HepG2 (cell line): ENCODE data around the gene TNXB. TPM values are rescaled to one million over a fixed set of nuclear protein-coding genes. Genes with fewer than 3 reads are reported as not detected.

Experiments
- ATAC-seq: fragments of 200-7000 bp; cut with Tn5 transposase; 3 replicates; pipeline ENCODE4 v1.9.1; 2020; ENCODE audit warnings: mild to moderate bottlenecking, moderate library complexity
- BruUV-seq: library from RNA; stranded (reverse); fragments of 400-500 nt; replicated peaks from 2 replicates; lab custom pipeline; 2021; lab: Mats Ljungman, UMichigan
- CTCF ChIA-PET: fragments of 300-600 bp; formaldehyde crosslinking; extraction: SDS; loops from one replicate; lab custom pipeline; 2021; ENCODE audit warnings: low total read pairs, inconsistent platforms, low intra/inter-chr PET ratio; lab: Yijun Ruan, JAX
- POLR2A ChIA-PET: fragments of 350-600 bp; sonication (Branson Sonifier 250); formaldehyde crosslinking; loops from one replicate; lab custom pipeline; 2020; ENCODE audit warnings: antibody characterized with exemption, inconsistent platforms; lab: Yijun Ruan, JAX
- DNase-seq: peaks from one replicate; pipeline ENCODE4 v3.0.0-alpha.2; 2015; ENCODE audit warnings: low spot score
- FAIRE-seq: peaks from 3 replicates; lab custom pipeline; 2011; peaks lifted over from hg19 to GRCh38; lab: Jason Lieb, UNC
- H2AFZ ChIP-seq: one replicate; pipeline ENCODE4 v1.6.1; 2011; ENCODE audit warnings: low read length, inconsistent platforms
- H3K27ac ChIP-seq: fragments of 300-600 bp; 3 replicates; pipeline ENCODE4 v1.8.0; 2011; ENCODE audit warnings: mixed run types, mild to moderate bottlenecking, mixed read lengths, low read length, inconsistent platforms; ENCODE audit not compliant: insufficient read depth; ENCODE audit errors: extremely low read length
- H3K27me3 ChIP-seq, 2 experiments: fragments of 200-600 bp in 1 of 2; 2 replicates in 1 of 2; 3 replicates in 1 of 2; pipeline versions ENCODE4 v1.6.0 to v1.8.0; 2011; ENCODE audit warnings: low read length in 2 of 2, mild to moderate bottlenecking in 2 of 2, moderate library complexity in 2 of 2, inconsistent platforms in 1 of 2; ENCODE audit not compliant: insufficient read depth in 2 of 2, control insufficient read depth in 1 of 2
- H3K36me3 ChIP-seq, 2 experiments: fragments of 200-600 bp in 1 of 2; replicated peaks in 1 of 2; 2 replicates in 1 of 2; 3 replicates in 1 of 2; pipeline versions ENCODE4 v1.5.1 to v1.8.0; 2011; ENCODE audit warnings: low read length in 2 of 2, inconsistent platforms in 1 of 2; ENCODE audit not compliant: insufficient read depth in 2 of 2, control insufficient read depth in 1 of 2
- H3K4me1 ChIP-seq: 2 replicates; pipeline ENCODE4 v1.5.1; 2012; ENCODE audit warnings: low read length, inconsistent platforms; ENCODE audit not compliant: insufficient read depth
- H3K4me2 ChIP-seq: 2 replicates; pipeline ENCODE4 v1.6.0; 2011; ENCODE audit warnings: low read depth, low read length, inconsistent platforms
- H3K4me3 ChIP-seq, 3 experiments: fragments of 200-600 bp in 1 of 3; sonication (generic), shearing (Covaris generic) in 1 of 3; replicated peaks in 1 of 3; 2 replicates each; pipeline ENCODE4 v1.5.1; 2011 to 2016; ENCODE audit warnings: low read length in 3 of 3, inconsistent platforms in 2 of 3, low read depth in 2 of 3, mild to moderate bottlenecking in 2 of 3, control low read depth in 1 of 3, mixed read lengths in 1 of 3; ENCODE audit not compliant: insufficient read depth in 1 of 3
- H3K79me2 ChIP-seq: one replicate; pipeline ENCODE4 v1.6.1; 2011; ENCODE audit warnings: low read length, inconsistent platforms; ENCODE audit not compliant: insufficient read depth
- H3K9ac ChIP-seq: 2 replicates; pipeline ENCODE4 v1.6.0; 2011; ENCODE audit warnings: mild to moderate bottlenecking, low read depth, low read length, inconsistent platforms; ENCODE audit not compliant: insufficient read depth
- H3K9me3 ChIP-seq: 2 replicates; pipeline ENCODE4 v1.5.1; 2012; ENCODE audit warnings: mild to moderate bottlenecking, low read length
- H4K20me1 ChIP-seq: 2 replicates; pipeline ENCODE4 v1.6.0; 2011; ENCODE audit warnings: inconsistent platforms, mild to moderate bottlenecking, low read length, moderate library complexity; ENCODE audit not compliant: insufficient read depth
- ARID5B ChIP-seq: IDR thresholded peaks from 2 replicates; pipeline ENCODE4 v1.4.0; 2020; ENCODE audit warnings: mild to moderate bottlenecking, missing genetic modification reagents
- CCAR2 ChIP-seq: fragments of 200-400 bp; formaldehyde crosslinking; optimal IDR thresholded peaks from 2 replicates; pipeline ENCODE3; 2018; ENCODE audit warnings: low read depth, mild to moderate bottlenecking, low read length, moderate library complexity
- KAT2B ChIP-seq: fragments of 150-350 bp; IDR thresholded peaks from 2 replicates; pipeline ENCODE4 v1.6.1; 2014; ENCODE audit warnings: low read depth, low read length, borderline replicate concordance
- KDM2A ChIP-seq: sonication (generic); formaldehyde crosslinking; IDR thresholded peaks from 2 replicates; pipeline ENCODE4 v1.4.0; 2020; ENCODE audit warnings: low read depth, missing genetic modification reagents, borderline replicate concordance
- MED8 ChIP-seq: sonication (generic); formaldehyde crosslinking; IDR thresholded peaks from 2 replicates; pipeline ENCODE4 v1.8.1; 2023; ENCODE audit warnings: mild to moderate bottlenecking, missing genetic modification reagents; ENCODE audit not compliant: insufficient replicate concordance
- NCOR1 ChIP-seq: fragments of 200-600 bp; sonication (generic); IDR thresholded peaks from 2 replicates; pipeline ENCODE4 v1.7.0; 2017; ENCODE audit warnings: antibody characterized with exemption, low read length, borderline replicate concordance
- ONECUT2 ChIP-seq: sonication (generic); formaldehyde crosslinking; IDR thresholded peaks from 2 replicates; pipeline ENCODE4 v1.4.0; 2020; ENCODE audit warnings: missing genetic modification reagents
- RFXAP ChIP-seq: sonication (generic); formaldehyde crosslinking; IDR thresholded peaks from 2 replicates; pipeline ENCODE4 v1.4.0; 2020; ENCODE audit warnings: missing genetic modification reagents, borderline replicate concordance
- SMAD9 ChIP-seq: sonication (generic); formaldehyde crosslinking; IDR thresholded peaks from 2 replicates; pipeline ENCODE4 v1.5.1; 2020; ENCODE audit warnings: mild to moderate bottlenecking, missing genetic modification reagents
- TRIM24 ChIP-seq: sonication (generic); formaldehyde crosslinking; IDR thresholded peaks from 2 replicates; pipeline ENCODE4 v1.8.0; 2022; ENCODE audit warnings: mild to moderate bottlenecking, missing genetic modification reagents
- YEATS4 ChIP-seq: sonication (generic); formaldehyde crosslinking; IDR thresholded peaks from 2 replicates; pipeline ENCODE4 v1.4.0; 2020; ENCODE audit warnings: missing genetic modification reagents, borderline replicate concordance
- ZBTB4 ChIP-seq: sonication (generic); formaldehyde crosslinking; IDR thresholded peaks from 2 replicates; pipeline ENCODE4 v1.4.0; 2020; ENCODE audit warnings: missing genetic modification reagents, mild to moderate bottlenecking, borderline replicate concordance
- ZFAT ChIP-seq: sonication (generic); formaldehyde crosslinking; conservative IDR thresholded peaks from 2 replicates; pipeline ENCODE4 v1.8.1; 2023; ENCODE audit warnings: missing genetic modification reagents, inconsistent platforms
- ZNF251 ChIP-seq: sonication (generic); formaldehyde crosslinking; IDR thresholded peaks from 2 replicates; pipeline ENCODE4 v1.9.0; 2021; ENCODE audit warnings: mild to moderate bottlenecking, missing genetic modification reagents
- ZNF335 ChIP-seq: sonication (generic); formaldehyde crosslinking; IDR thresholded peaks from 2 replicates; pipeline ENCODE4 v1.4.0; 2020; ENCODE audit warnings: missing genetic modification reagents
- ZNF446 ChIP-seq: sonication (generic); formaldehyde crosslinking; IDR thresholded peaks from 2 replicates; pipeline ENCODE4 v1.5.0; 2020; ENCODE audit warnings: mild to moderate bottlenecking, missing genetic modification reagents
- ZNF569 ChIP-seq: sonication (generic); formaldehyde crosslinking; IDR thresholded peaks from 2 replicates; pipeline ENCODE4 v1.5.0; 2020; ENCODE audit warnings: mild to moderate bottlenecking, missing genetic modification reagents, moderate library complexity, borderline replicate concordance
- ZNF713 ChIP-seq: sonication (generic); formaldehyde crosslinking; IDR thresholded peaks from 2 replicates; pipeline ENCODE4 v1.4.0; 2020; ENCODE audit warnings: mild to moderate bottlenecking, missing genetic modification reagents
- ZNF761 ChIP-seq: sonication (generic); formaldehyde crosslinking; conservative IDR thresholded peaks from 2 replicates; pipeline ENCODE4 v1.4.0; 2020; ENCODE audit warnings: mild to moderate bottlenecking, missing genetic modification reagents
- WGBS: methylation state at CpG from one replicate; pipeline ENCODE4 v1.1.6; 2017; ENCODE audit warnings: low lambda C conversion rate; 5-methylcytosine and 5-hydroxymethylcytosine counted together
- in situ Hi-C: cut with HindIII; loops from 2 replicates; pipeline ENCODE4 v1.10.0; 2017; ENCODE audit warnings: low pct_unique_long_range_greater_than_20kb; ENCODE audit not compliant: extremely low pct_ligation_motif_present
- intact Hi-C: fragments of 100-400 bp; cut with micrococcal nuclease; formaldehyde crosslinking; loops from one replicate; pipeline ENCODE4 v1.10.0; 2022; ENCODE audit not compliant: unreplicated experiment
- polyA plus RNA-seq, 8 experiments: library from polyadenylated mRNA; depleted of rRNA in 3 of 8; stranded (reverse) in 7 of 8; unstranded in 1 of 8; fragments of >200 nt; fragmentation: Illumina TruSeq in 4 of 8; extraction: Trizol in 4 of 8; gene quantifications; 2 replicates each; pipeline versions ENCODE4 v1.2.1 to v1.2.3, GENCODE V29; 2011 to 2016; ENCODE audit warnings: low read depth in 4 of 8, missing spikeins in 1 of 8, mixed read lengths in 1 of 8; ENCODE audit not compliant: insufficient read depth in 1 of 8
- total RNA-seq, 5 experiments: library from RNA; depleted of rRNA; stranded (reverse); fragments of >200 nt; fragmentation: Illumina TruSeq; extraction: Trizol; gene quantifications; 2 replicates each; pipeline ENCODE4 v1.2.3, GENCODE V29; 2016; ENCODE audit warnings: low read depth in 1 of 5

The TNXB gene
- total and polyA plus RNA-seq, 2 of the 13 experiments (the other 11 are each of a cell fraction or from before 2014, with no cell fraction given) = 1.6 to 2.7 TPM

DNA sequence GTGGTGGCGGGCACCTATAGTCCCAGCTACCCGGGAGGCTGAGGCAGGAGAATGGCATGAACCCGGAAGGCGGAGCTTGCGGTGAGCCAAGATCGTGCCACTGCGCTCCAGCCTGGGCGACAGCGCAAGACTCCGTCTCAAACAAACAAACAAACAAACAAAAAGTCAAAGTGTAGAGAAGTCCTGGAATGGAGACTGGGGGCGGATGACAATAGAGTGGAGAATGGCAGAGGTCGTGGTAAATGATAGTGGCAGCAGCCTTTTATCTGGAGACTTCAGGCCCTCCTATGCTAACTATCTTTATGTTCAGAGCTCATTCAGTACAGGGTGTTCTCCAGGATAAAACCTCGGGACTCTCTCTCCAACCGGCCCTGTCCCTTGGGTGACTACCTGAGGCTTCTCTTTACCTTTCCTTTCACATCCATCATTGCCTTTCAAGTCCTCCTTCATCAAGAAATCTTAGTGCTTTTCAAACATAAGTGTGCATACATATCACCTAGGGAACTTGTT lies 22.4 kb upstream of the TNXB start:
- peaks cover 25% of the 10 kb centered on the region for H3K79me2 ChIP-seq
- intact Hi-C loops = no loop called here
- no peak overlapping the region for H3K4me3 ChIP-seq
- no peak for ATAC-seq
- BruUV-seq = no TSS peak
- no peak overlapping the region for H2AFZ ChIP-seq
- ChIA-PET POLR2A (interaction anchor here (2.1 kb wide), 1 partner anchor 64 kb away, joined by 11 read pairs; no protein-coding TSS in a partner anchor), CTCF (no interaction called here)
- H3K36me3 ChIP-seq = no peaks in the 10 kb centered on the region
- no peak overlapping the region for H3K9ac ChIP-seq
- H3K27ac ChIP-seq = no peak overlapping the region
- TF ChIP-seq TRIM24 (CRISPR knock-in tag) (no peak), KDM2A (no peak), ZNF251 (CRISPR knock-in tag) (no peak), ZNF761 (no peak), CCAR2 (no peak), ZNF446 (no peak), NCOR1 (no peak), ZNF713 (CRISPR knock-in tag) (no peak), ZBTB4 (no peak), KAT2B (no peak), YEATS4 (no peak), ZFAT (CRISPR knock-in tag) (no peak), RFXAP (CRISPR knock-in tag) (no peak), ZNF569 (CRISPR knock-in tag) (no peak), ZNF335 (CRISPR knock-in tag) (no peak), MED8 (CRISPR knock-in tag) (no peak), SMAD9 (CRISPR knock-in tag) (no peak), ARID5B (CRISPR knock-in tag) (no peak), ONECUT2 (CRISPR knock-in tag) (no peak)
- H3K4me2 ChIP-seq = no peak overlapping the region
- peaks cover 1 to 6% of the 10 kb centered on the region in 2 experiments; a peak in 2 of 5 replicates for H3K27me3 ChIP-seq
- WGBS = 79% methylated on average over 14 of the region's 14 CpGs
- in situ Hi-C loops = no loop called here
- H4K20me1 ChIP-seq = no peaks in the 10 kb centered on the region
- H3K9me3 ChIP-seq = no peaks in the 10 kb centered on the region
- FAIRE-seq = no peak
- no peak for DNase-seq
- H3K4me1 ChIP-seq = peaks cover 28% of the 10 kb centered on the region
